H1 (cell line): ENCODE results near the gene OPCML. TPM values are rescaled to one million over a fixed set of nuclear protein-coding genes. Genes with fewer than 3 reads are reported as not detected.

Experiments
- CTCF ChIA-PET: fragments of 300-600 bp; sonication (Branson Sonifier 250); formaldehyde crosslinking; loops from one replicate; lab custom pipeline; 2021; ENCODE audit not compliant: partially characterized antibody; lab: Charles Lee
- POLR2A ChIA-PET: fragments of 300-600 bp; sonication (Branson Sonifier 250); formaldehyde crosslinking; loops from one replicate; lab custom pipeline; 2021; ENCODE audit warnings: inconsistent platforms; ENCODE audit not compliant: partially characterized antibody; lab: Charles Lee
- DNase-seq, 2 experiments: peaks; one replicate each; pipeline versions ENCODE4 v3.0.0 to v3.0.0-alpha.2; 2010 to 2022; ENCODE audit warnings: low spot score in 2 of 2, low read depth in 1 of 2, mixed read lengths in 1 of 2
- FAIRE-seq: peaks from 2 replicates; lab custom pipeline; 2011; peaks lifted over from hg19 to GRCh38; lab: Jason Lieb, UNC
- H2AFZ ChIP-seq: 2 replicates; pipeline ENCODE4 v1.8.1; 2012; ENCODE audit warnings: low read length, inconsistent platforms
- H2AK5ac ChIP-seq: 2 replicates; pipeline ENCODE4 v1.6.1; 2013; ENCODE audit warnings: low read depth, low read length
- H2BK120ac ChIP-seq: replicated peaks from 2 replicates; pipeline ENCODE3; 2013; ENCODE audit warnings: low read depth, low read length, inconsistent platforms
- H2BK12ac ChIP-seq: 2 replicates; pipeline ENCODE4 v1.6.1; 2013; ENCODE audit warnings: low read depth, low read length
- H2BK15ac ChIP-seq: 2 replicates; pipeline ENCODE4 v1.6.1; 2013; ENCODE audit warnings: low read length
- H2BK20ac ChIP-seq: 2 replicates; pipeline ENCODE4 v1.6.1; 2013; ENCODE audit warnings: low read length
- H2BK5ac ChIP-seq: 2 replicates; pipeline ENCODE4 v1.6.1; 2013; ENCODE audit warnings: low read depth, low read length
- H3K14ac ChIP-seq: 2 replicates; pipeline ENCODE4 v1.6.1; 2013; ENCODE audit warnings: inconsistent platforms; ENCODE audit not compliant: insufficient read length
- H3K18ac ChIP-seq: 2 replicates; pipeline ENCODE4 v1.6.1; 2013; ENCODE audit warnings: low read length; ENCODE audit errors: extremely low read depth
- H3K23ac ChIP-seq: 2 replicates; pipeline ENCODE4 v1.6.1; 2013; ENCODE audit warnings: inconsistent platforms; ENCODE audit not compliant: insufficient read length
- H3K23me2 ChIP-seq: 2 replicates; pipeline ENCODE4 v1.6.1; 2013; ENCODE audit warnings: low read depth, low read length
- H3K27ac ChIP-seq: 2 replicates; pipeline ENCODE4 v1.6.1; 2011; ENCODE audit warnings: low read depth, low read length, inconsistent platforms
- H3K27me3 ChIP-seq, 4 experiments: replicated peaks in 1 of 4; 1 replicate in 1 of 4; 2 replicates in 3 of 4; pipeline versions ENCODE4 v1.6.1 to v1.8.1; 2011 to 2013; ENCODE audit warnings: low read length in 3 of 4, mild to moderate bottlenecking in 3 of 4, inconsistent platforms in 2 of 4, mixed read lengths in 2 of 4, moderate library complexity in 1 of 4; ENCODE audit not compliant: control insufficient read depth in 3 of 4, insufficient read depth in 3 of 4; ENCODE audit errors: extremely low read depth in 1 of 4
- H3K36me3 ChIP-seq, 4 experiments: 2 replicates each; pipeline versions ENCODE4 v1.6.1 to v1.8.1; 2011 to 2013; ENCODE audit warnings: mild to moderate bottlenecking in 4 of 4, low read length in 3 of 4, moderate library complexity in 2 of 4, control low read depth in 1 of 4, inconsistent platforms in 1 of 4; ENCODE audit not compliant: insufficient read depth in 4 of 4, control insufficient read depth in 2 of 4
- H3K4ac ChIP-seq: replicated peaks from 2 replicates; pipeline ENCODE3; 2013; ENCODE audit warnings: low read length, low read depth, mixed read lengths, inconsistent platforms; ENCODE audit not compliant: insufficient read length
- H3K4me1 ChIP-seq, 4 experiments: replicated peaks in 1 of 4; 1 replicate in 1 of 4; 2 replicates in 3 of 4; pipeline versions ENCODE4 v1.6.1 to v1.8.1; 2011 to 2013; ENCODE audit warnings: low read length in 3 of 4, inconsistent platforms in 2 of 4, mixed read lengths in 1 of 4; ENCODE audit not compliant: insufficient read depth in 4 of 4, control insufficient read depth in 3 of 4
- H3K4me2 ChIP-seq, 2 experiments: 2 replicates each; pipeline versions ENCODE4 v1.6.1 to v1.8.1; 2011 to 2013; ENCODE audit warnings: low read depth in 2 of 2, low read length in 2 of 2, control low read depth in 1 of 2, inconsistent platforms in 1 of 2, mild to moderate bottlenecking in 1 of 2; ENCODE audit not compliant: insufficient read depth in 1 of 2
- H3K4me3 ChIP-seq, 4 experiments: fragments of 200-600, 300-600 bp in 1 of 4; sonication (generic), shearing (Covaris generic), sonication (Bioruptor Twin) in 1 of 4; 2 replicates each; pipeline versions ENCODE4 v1.5.1 to v1.8.1; 2011 to 2016; ENCODE audit warnings: low read length in 4 of 4, low read depth in 3 of 4, control low read depth in 2 of 4, inconsistent platforms in 2 of 4, mild to moderate bottlenecking in 2 of 4, mixed read lengths in 1 of 4, moderate library complexity in 1 of 4; ENCODE audit not compliant: insufficient read depth in 2 of 4; ENCODE audit errors: extremely low read depth in 1 of 4
- H3K56ac ChIP-seq: replicated peaks from 2 replicates; pipeline ENCODE3; 2013; ENCODE audit warnings: low read depth, mild to moderate bottlenecking, mixed read lengths, low read length, inconsistent platforms; ENCODE audit not compliant: insufficient read length
- H3K79me1 ChIP-seq: 2 replicates; pipeline ENCODE4 v1.6.1; 2013; ENCODE audit warnings: low read depth, low read length, control low read depth
- H3K79me2 ChIP-seq, 2 experiments: 2 replicates each; pipeline versions ENCODE4 v1.6.1 to v1.8.1; 2012 to 2013; ENCODE audit warnings: low read length in 2 of 2, mild to moderate bottlenecking in 2 of 2, inconsistent platforms in 1 of 2; ENCODE audit not compliant: insufficient read depth in 2 of 2, control insufficient read depth in 1 of 2
- H3K9ac ChIP-seq, 4 experiments: replicated peaks in 1 of 4; 1 replicate in 1 of 4; 2 replicates in 3 of 4; pipeline versions ENCODE4 v1.6.1 to v1.8.1; 2011 to 2013; ENCODE audit warnings: low read depth in 3 of 4, low read length in 3 of 4, control low read depth in 2 of 4, mild to moderate bottlenecking in 2 of 4, moderate library complexity in 2 of 4, inconsistent platforms in 1 of 4; ENCODE audit errors: extremely low read depth in 1 of 4
- H3K9me3 ChIP-seq, 2 experiments: 2 replicates each; pipeline versions ENCODE4 v1.6.1 to v1.8.1; 2012 to 2013; ENCODE audit warnings: mild to moderate bottlenecking in 2 of 2, moderate library complexity in 2 of 2, control low read depth in 1 of 2, inconsistent platforms in 1 of 2, low read depth in 1 of 2, low read length in 1 of 2, mixed read lengths in 1 of 2; ENCODE audit not compliant: insufficient read depth in 2 of 2
- H4K20me1 ChIP-seq, 2 experiments: replicated peaks in 1 of 2; 2 replicates each; pipeline versions ENCODE3 to v1.8.1; 2011 to 2013; ENCODE audit warnings: inconsistent platforms in 2 of 2, low read length in 2 of 2, mild to moderate bottlenecking in 1 of 2; ENCODE audit not compliant: insufficient read depth in 2 of 2, control insufficient read depth in 1 of 2
- H4K5ac ChIP-seq: 2 replicates; pipeline ENCODE4 v1.6.1; 2013; ENCODE audit warnings: low read length, low read depth, mixed read lengths, inconsistent platforms; ENCODE audit not compliant: insufficient read length
- H4K8ac ChIP-seq: 2 replicates; pipeline ENCODE4 v1.8.0; 2013; ENCODE audit warnings: mild to moderate bottlenecking, moderate library complexity, low read length, inconsistent platforms; ENCODE audit not compliant: insufficient read depth; ENCODE audit errors: extremely low read depth
- H4K91ac ChIP-seq: replicated peaks from 2 replicates; pipeline ENCODE3; 2013; ENCODE audit warnings: low read length, mixed read lengths, inconsistent platforms; ENCODE audit not compliant: insufficient read length
- ATF2 ChIP-seq: IDR thresholded peaks from 2 replicates; pipeline ENCODE4 v1.6.1; 2012; ENCODE audit warnings: low read length, inconsistent platforms
- E2F6 ChIP-seq: IDR thresholded peaks from 2 replicates; pipeline ENCODE4 v1.6.1; 2012; ENCODE audit warnings: inconsistent platforms
- EP300 ChIP-seq, 2 experiments: IDR thresholded peaks; 1 replicate in 1 of 2; 2 replicates in 1 of 2; pipeline ENCODE4 v1.6.1; 2011 to 2012; ENCODE audit warnings: low read depth in 2 of 2, low read length in 2 of 2, mild to moderate bottlenecking in 2 of 2, borderline replicate concordance in 1 of 2, inconsistent platforms in 1 of 2, moderate library complexity in 1 of 2
- EZH2 ChIP-seq: fragments of 200-600 bp; sonication (generic); IDR thresholded peaks from 2 replicates; pipeline ENCODE4 v1.7.1; 2012; ENCODE audit warnings: low read depth, mild to moderate bottlenecking, moderate library complexity, low read length, inconsistent platforms; ENCODE audit not compliant: severe bottlenecking
- HDAC6 ChIP-seq: IDR thresholded peaks from one replicate; pipeline ENCODE4 v1.7.1; 2012; ENCODE audit warnings: low read depth, mild to moderate bottlenecking, inconsistent platforms, low read length, moderate library complexity
- KDM5A ChIP-seq: fragments of 200-600 bp; IDR thresholded peaks from 2 replicates; pipeline ENCODE4 v1.7.1; 2012; ENCODE audit warnings: mild to moderate bottlenecking, low read length, inconsistent platforms, mixed read lengths
- PHF8 ChIP-seq: fragments of 200-600 bp; sonication (generic); conservative IDR thresholded peaks from 2 replicates; pipeline ENCODE4 v1.7.1; 2012; ENCODE audit warnings: low read depth, mild to moderate bottlenecking, inconsistent platforms, low read length, moderate library complexity
- RBBP5 ChIP-seq: IDR thresholded peaks from 2 replicates; pipeline ENCODE4 v1.7.1; 2012; ENCODE audit warnings: low read depth, mild to moderate bottlenecking, inconsistent platforms, low read length, moderate library complexity, borderline replicate concordance
- SIRT6 ChIP-seq: IDR thresholded peaks from one replicate; pipeline ENCODE4 v1.7.1; 2012; ENCODE audit warnings: low read length, inconsistent platforms
- TAF1 ChIP-seq: IDR thresholded peaks from 2 replicates; pipeline ENCODE4 v1.6.1; 2011; ENCODE audit warnings: mild to moderate bottlenecking, low read depth, low read length
- TCF12 ChIP-seq: IDR thresholded peaks from 2 replicates; pipeline ENCODE4 v1.6.1; 2011; ENCODE audit warnings: low read depth, mild to moderate bottlenecking, low read length
- WGBS, 2 experiments: shearing (Covaris generic) in 1 of 2; methylation state at CpG; one replicate each; pipeline versions ENCODE4 v1.1.6 to v1.1.7; 2013 to 2015; ENCODE audit warnings: low lambda C conversion rate in 2 of 2, mixed read lengths in 2 of 2, inconsistent platforms in 1 of 2, low coverage in 1 of 2, missing lambda C conversion rate in 1 of 2; ENCODE audit not compliant: insufficient replicate concordance in 2 of 2, insufficient coverage in 1 of 2, insufficient read length in 1 of 2; ENCODE audit errors: extremely low coverage in 1 of 2, missing lambda C conversion rate in 1 of 2; 5-methylcytosine and 5-hydroxymethylcytosine counted together
- polyA plus RNA-seq, 7 experiments: library from polyadenylated mRNA; depleted of rRNA in 3 of 7; stranded (reverse) in 5 of 7; unstranded in 2 of 7; fragments of >200 nt in 5 of 7; fragments of 200-250 nt in 2 of 7; gene quantifications; 1 replicate in 5 of 7; 2 replicates in 1 of 7; 4 replicates in 1 of 7; pipeline versions ENCODE4 v1.2.1 to v1.2.3, GENCODE V29; 2011 to 2013; ENCODE audit warnings: missing spikeins in 2 of 7, mixed read lengths in 2 of 7
- total RNA-seq: library from RNA; stranded (reverse); fragmentation: NEBNext Ultra II Directional; extraction: Animal tissue kit (Norgen Biotek cat#: 25700); gene quantifications from 2 replicates; pipeline ENCODE4 v1.2.1, GENCODE V29; 2021

Gene OPCML
- total and polyA plus RNA-seq, 2 of the 8 experiments (the other 6 are each of a cell fraction or from before 2014, with no cell fraction given), result 2.3 to 3.1 TPM

- 71% methylated on average over 4 of the region's 4 CpGs; no CpG with 5 or more reads in 1 of the 2 experiments for WGBS, 2 experiments
- Histone ChIP-seq H3K27me3 (no peaks in the 10 kb centered on the region), H3K9ac (no peak overlapping the region), H3K23ac (no peak overlapping the region), H3K79me2 (no peaks in the 10 kb centered on the region), H2BK12ac (no peak overlapping the region), H4K8ac (no peak overlapping the region), H2AK5ac (no peak overlapping the region), H3K23me2 (no peaks in the 10 kb centered on the region), H3K4ac (no peak overlapping the region), H3K36me3 (no peaks in the 10 kb centered on the region), H2BK20ac (no peak overlapping the region), H4K91ac (no peak overlapping the region), H3K14ac (no peak overlapping the region), H3K79me1 (no peaks in the 10 kb centered on the region), H4K20me1 (no peaks in the 10 kb centered on the region), H3K4me2 (no peak overlapping the region; a peak in 1 of 4 replicates), H3K9me3 (no peaks in the 10 kb centered on the region), H3K18ac (no peak overlapping the region), H3K4me1 (no peaks in the 10 kb centered on the region), H2AFZ (no peak overlapping the region), H3K27ac (no peak overlapping the region), H2BK15ac (no peak overlapping the region), H2BK5ac (no peak overlapping the region), H3K4me3 (no peak overlapping the region), H2BK120ac (no peak overlapping the region), H3K56ac (no peak overlapping the region), H4K5ac (no peak overlapping the region)
- POLR2A ChIA-PET, result no interaction called here
- DNase-seq (no peak), FAIRE-seq (no peak)
- CTCF ChIA-PET, result interaction anchor here (0.8 to 2.2 kb wide), 4 partner anchors 13 to 137 kb away, joined by 3 to 6 read pairs (median 4); no protein-coding TSS in a partner anchor
- TF ChIP-seq HDAC6, result no peak
- no peak for TF ChIP-seq PHF8
- no peak for TF ChIP-seq KDM5A
- TF ChIP-seq ATF2, result no peak
- no peak for TF ChIP-seq TCF12
- no peak for TF ChIP-seq TAF1
- TF ChIP-seq EZH2, result no peak
- TF ChIP-seq E2F6, result no peak
- TF ChIP-seq EP300 (IDR thresholded peaks at IDR 0.05; ENCODE audit: borderline replicate concordance in 1 of 2, low read depth in 2 of 2, low read length in 2 of 2), result no peak
- TF ChIP-seq SIRT6, result no peak
- TF ChIP-seq RBBP5, result no peak
Observed at GRCh38 chr11:132804258-132804657, 728.0 kb downstream of the OPCML start.
